CD4-positive, CD25-positive, alpha-beta regulatory T cell (primary cell): ENCODE measurements around the gene MAGI2. TPM values are rescaled to one million over a fixed set of nuclear protein-coding genes. Genes with fewer than 3 reads are reported as not detected.

Source experiments
- ATAC-seq, 2 donors: fragments of 150-1000 bp; cut with Tn5 transposase; one replicate each; pipeline ENCODE4 v1.10.0; 2021; ENCODE audit warnings: low read depth in 2 of 2, moderate number of reproducible peaks in 2 of 2, moderate library complexity in 1 of 2
- DNase-seq, 3 donors: peaks; one replicate each; pipeline versions ENCODE4 v3.0.0 to v3.0.0-alpha.2; 2012 to 2022; ENCODE audit warnings: mixed read lengths in 1 of 3
- H3K27ac ChIP-seq: one replicate; pipeline ENCODE4 v1.7.0; 2013; ENCODE audit warnings: mild to moderate bottlenecking, low read length; ENCODE audit not compliant: insufficient read depth, poor library complexity, severe bottlenecking
- H3K27me3 ChIP-seq: one replicate; pipeline ENCODE4 v1.7.0; 2013; ENCODE audit warnings: low read length; ENCODE audit not compliant: control insufficient read depth, insufficient read depth
- H3K36me3 ChIP-seq: one replicate; pipeline ENCODE4 v1.7.0; 2013; ENCODE audit warnings: mild to moderate bottlenecking, low read length, moderate library complexity; ENCODE audit not compliant: control insufficient read depth, insufficient read depth
- H3K4me1 ChIP-seq: 2 replicates; pipeline ENCODE4 v1.7.0; 2013; ENCODE audit warnings: mild to moderate bottlenecking, low read length; ENCODE audit not compliant: insufficient read depth, control insufficient read depth, poor library complexity, severe bottlenecking
- H3K4me3 ChIP-seq: one replicate; pipeline ENCODE4 v1.7.0; 2013; ENCODE audit warnings: low read depth, mild to moderate bottlenecking, low read length, moderate library complexity
- H3K9me3 ChIP-seq, 2 experiments: 1 replicate in 1 of 2; 2 replicates in 1 of 2; pipeline ENCODE4 v1.7.0; 2013; ENCODE audit warnings: low read length in 2 of 2, mild to moderate bottlenecking in 1 of 2, moderate library complexity in 1 of 2; ENCODE audit not compliant: control insufficient read depth in 2 of 2
- H3K27ac Mint-ChIP-seq, 3 donors: one replicate each; pipeline ENCODE4 v1.8.0; 2020 to 2022; ENCODE audit warnings: mild to moderate bottlenecking in 3 of 3, mixed read lengths in 3 of 3, moderate library complexity in 2 of 3
- H3K27me3 Mint-ChIP-seq: one replicate; pipeline ENCODE4 v1.8.0; 2022; ENCODE audit warnings: mild to moderate bottlenecking, mixed read lengths
- H3K36me3 Mint-ChIP-seq: one replicate; pipeline ENCODE4 v1.8.0; 2020; ENCODE audit warnings: mixed read lengths
- H3K4me1 Mint-ChIP-seq, 4 donors: one replicate each; pipeline ENCODE4 v1.8.0; 2020 to 2022; ENCODE audit warnings: mixed read lengths in 4 of 4, mild to moderate bottlenecking in 1 of 4
- H3K4me3 Mint-ChIP-seq, 4 donors: one replicate each; pipeline ENCODE4 v1.8.0; 2020 to 2022; ENCODE audit warnings: mild to moderate bottlenecking in 4 of 4, mixed read lengths in 4 of 4, moderate library complexity in 3 of 4
- H3K9me3 Mint-ChIP-seq, 7 donors: one replicate each; pipeline ENCODE4 v1.8.0; 2020 to 2022; ENCODE audit warnings: mixed read lengths in 7 of 7, mild to moderate bottlenecking in 3 of 7, moderate library complexity in 2 of 7
- polyA plus RNA-seq, 4 donors: library from polyadenylated mRNA; unstranded; fragments of 300-500 nt; fragmentation: Illumina TruSeq; gene quantifications; one replicate each; pipeline ENCODE4 v1.2.3, GENCODE V29; 2021
- total RNA-seq: library from RNA; stranded (reverse); gene quantifications from one replicate; pipeline ENCODE4 v1.2.3, GENCODE V29; 2022

Gene MAGI2
- total and polyA plus RNA-seq, 5 donors from 2014 or later: not detected

DNA sequence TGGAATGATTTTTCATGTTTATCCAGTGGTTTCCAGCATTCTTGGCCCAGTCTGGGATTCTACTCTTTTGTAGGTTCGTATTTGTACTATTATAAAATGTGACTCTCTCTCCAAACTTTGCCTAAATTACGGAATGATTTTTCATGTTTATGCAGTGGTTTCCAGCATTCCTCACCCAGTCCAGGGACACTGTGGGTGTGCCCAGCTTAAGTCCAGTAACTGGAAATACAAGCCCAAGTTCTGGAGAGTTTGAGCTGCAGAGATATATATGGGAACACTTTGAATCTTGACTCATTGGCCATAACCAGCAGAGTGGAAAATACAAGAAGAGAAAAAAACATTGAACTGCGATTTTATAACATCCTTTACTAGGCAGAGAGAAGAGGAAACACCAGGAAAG is 5.9 kb upstream of the MAGI2 start:
- Histone ChIP-seq H3K27ac (no peak overlapping the region), H3K9me3 (no peaks in the 10 kb centered on the region), H3K4me3 (no peak overlapping the region), H3K36me3 (no peaks in the 10 kb centered on the region), H3K4me1 (no peaks in the 10 kb centered on the region), H3K27me3 (no peaks in the 10 kb centered on the region)
- Mint-ChIP-seq H3K36me3 (no peaks in the 10 kb centered on the region), H3K9me3 (peaks cover 0 to 5% (median 2%) of the 10 kb centered on the region in 7 donors), H3K4me1 (no peaks in the 10 kb centered on the region), H3K27me3 (peaks cover 6% of the 10 kb centered on the region), H3K27ac (no peak overlapping the region), H3K4me3 (no peak overlapping the region)
- DNase-seq (no peak), ATAC-seq (no peak)

DNA sequence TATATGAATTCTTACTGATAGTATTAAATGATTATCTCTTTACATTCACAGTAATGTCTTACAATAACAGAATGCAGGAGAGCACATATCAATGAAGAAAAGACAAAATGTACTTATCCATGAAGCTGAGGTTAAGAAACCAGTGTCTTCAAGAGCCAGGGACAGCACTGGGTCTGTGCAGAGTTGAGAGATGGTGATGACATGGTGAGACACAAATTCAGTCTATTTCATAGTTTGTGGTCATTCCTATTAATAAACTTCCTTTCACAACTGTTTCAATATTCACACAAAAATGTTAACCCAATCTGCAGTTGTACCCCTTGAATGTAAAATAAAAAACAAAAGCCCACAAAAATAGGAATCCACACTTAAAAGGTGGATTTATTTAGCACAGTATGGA is 5.3 kb upstream of the MAGI2 start:
- no peak overlapping the region for H3K27ac Mint-ChIP-seq
- Histone ChIP-seq H3K4me1 (no peaks in the 10 kb centered on the region), H3K9me3 (no peaks in the 10 kb centered on the region), H3K27ac (no peak overlapping the region), H3K36me3 (no peaks in the 10 kb centered on the region), H3K4me3 (no peak overlapping the region), H3K27me3 (no peaks in the 10 kb centered on the region)
- peaks cover 0 to 2% (median 0%) of the 10 kb centered on the region in 4 donors for H3K4me1 Mint-ChIP-seq
- no peak for DNase-seq
- H3K4me3 Mint-ChIP-seq: no peak overlapping the region
- H3K9me3 Mint-ChIP-seq: peaks cover 0 to 6% (median 0%) of the 10 kb centered on the region in 7 donors
- no peaks in the 10 kb centered on the region for H3K36me3 Mint-ChIP-seq
- peaks cover 9% of the 10 kb centered on the region for H3K27me3 Mint-ChIP-seq
- no peak for ATAC-seq

DNA sequence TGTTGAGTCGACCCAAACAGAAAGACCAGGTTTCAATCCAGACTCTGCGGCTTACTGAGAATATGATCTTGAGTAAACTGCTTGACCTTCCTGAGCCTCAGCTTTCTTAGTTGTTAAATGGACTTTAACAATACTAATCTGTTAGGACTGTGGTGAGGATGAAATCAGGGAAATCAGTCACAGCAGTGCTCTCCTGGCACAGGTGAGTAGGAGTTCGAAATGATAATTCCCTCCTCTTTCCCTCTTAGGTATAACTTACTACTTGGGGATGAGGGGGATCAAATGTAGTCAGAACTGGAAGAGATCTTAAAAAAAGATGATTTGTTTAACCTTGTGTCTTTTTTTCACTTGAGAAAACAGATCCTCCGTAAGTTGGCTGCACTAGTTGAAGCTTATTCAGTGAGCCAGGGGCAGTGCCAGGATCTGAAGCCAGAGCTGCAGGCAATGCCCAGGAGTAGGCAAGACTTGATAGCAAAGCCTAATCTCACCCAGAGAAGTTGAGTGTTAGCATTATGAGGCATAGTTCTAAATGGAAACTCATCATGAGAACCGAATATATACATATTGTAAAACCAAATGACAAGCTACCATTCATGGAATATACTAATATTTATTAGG is 1.8 kb upstream of the MAGI2 start:
- no peaks in the 10 kb centered on the region for H3K27me3 ChIP-seq
- H3K9me3 Mint-ChIP-seq: peaks cover 0 to 9% (median 3%) of the 10 kb centered on the region in 7 donors
- no peak overlapping the region for H3K27ac Mint-ChIP-seq
- DNase-seq: no peak
- H3K4me1 ChIP-seq: no peaks in the 10 kb centered on the region
- peaks cover 13% of the 10 kb centered on the region for H3K27me3 Mint-ChIP-seq
- no peaks in the 10 kb centered on the region for H3K36me3 Mint-ChIP-seq
- peaks cover 0 to 13% (median 2%) of the 10 kb centered on the region in 4 donors for H3K4me1 Mint-ChIP-seq
- no peaks in the 10 kb centered on the region for H3K36me3 ChIP-seq
- peak overlapping the region in 1 of 4 donors; percentile 15 for H3K4me3 Mint-ChIP-seq
- H3K4me3 ChIP-seq: no peak overlapping the region
- no peak overlapping the region for H3K27ac ChIP-seq
- no peaks in the 10 kb centered on the region for H3K9me3 ChIP-seq
- ATAC-seq: no peak

DNA sequence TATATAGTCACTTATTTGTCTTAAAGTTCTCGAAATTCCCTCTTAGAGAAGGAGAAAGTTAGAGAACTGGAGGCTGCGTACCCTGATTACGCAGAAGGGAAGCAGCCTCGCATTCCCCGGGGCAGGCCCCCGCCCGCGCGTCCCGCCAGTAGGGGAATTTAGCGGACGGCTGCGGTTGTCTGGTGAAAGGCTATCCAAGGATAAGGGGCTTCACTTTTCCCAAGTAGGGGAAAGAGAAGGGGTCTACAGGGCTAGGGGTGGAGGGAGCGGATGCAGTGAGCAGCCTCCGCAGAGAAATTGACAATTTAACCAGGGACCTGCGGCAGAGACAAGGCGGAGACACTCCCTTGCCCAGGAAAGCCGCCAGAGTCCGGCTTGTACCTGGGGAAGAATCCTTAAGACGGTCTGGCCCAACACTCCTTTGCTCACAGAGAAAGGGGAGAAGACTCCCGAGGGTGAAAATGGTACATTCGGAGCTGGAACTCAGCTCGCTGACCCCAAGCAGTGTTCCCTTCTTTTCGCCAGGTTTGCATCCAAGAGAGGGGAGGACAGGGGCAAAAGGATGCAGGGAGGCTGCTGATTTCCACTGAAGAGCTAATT is 994 bp upstream of the MAGI2 start:
- no peak overlapping the region for H3K4me3 ChIP-seq
- H3K9me3 Mint-ChIP-seq: peaks cover 0 to 9% (median 3%) of the 10 kb centered on the region in 7 donors
- H3K4me1 ChIP-seq: no peaks in the 10 kb centered on the region
- H3K27ac Mint-ChIP-seq: no peak overlapping the region
- peaks cover 0 to 13% (median 2%) of the 10 kb centered on the region in 4 donors for H3K4me1 Mint-ChIP-seq
- ATAC-seq: no peak
- H3K9me3 ChIP-seq: no peaks in the 10 kb centered on the region
- no peaks in the 10 kb centered on the region for H3K36me3 ChIP-seq
- no peak for DNase-seq
- H3K27ac ChIP-seq: no peak overlapping the region
- no peaks in the 10 kb centered on the region for H3K36me3 Mint-ChIP-seq
- H3K27me3 ChIP-seq: no peaks in the 10 kb centered on the region
- peaks cover 13% of the 10 kb centered on the region for H3K27me3 Mint-ChIP-seq
- H3K4me3 Mint-ChIP-seq: peak overlapping the region in 3 of 4 donors; percentile 53 to 87 (median 60)

DNA sequence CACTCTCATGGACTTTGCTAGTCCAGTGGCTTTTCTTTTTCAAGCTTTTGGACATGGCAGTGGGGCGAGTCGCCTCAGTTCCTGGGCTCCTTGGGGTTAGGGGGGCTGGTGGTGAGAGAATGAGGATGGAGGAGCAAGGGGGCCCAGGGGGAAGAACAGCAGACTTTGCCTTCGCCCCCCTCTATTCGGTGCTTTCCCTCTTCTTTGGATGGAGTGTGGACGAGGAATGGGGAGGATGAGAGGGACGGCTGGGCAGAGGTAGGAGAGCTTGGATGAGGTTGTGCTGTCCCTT is 255 bp downstream of the MAGI2 start:
- H3K4me1 ChIP-seq: no peaks in the 10 kb centered on the region
- H3K27ac ChIP-seq: no peak overlapping the region
- no peaks in the 10 kb centered on the region for H3K9me3 ChIP-seq
- peaks cover 0 to 9% (median 3%) of the 10 kb centered on the region in 7 donors for H3K9me3 Mint-ChIP-seq
- no peak overlapping the region for H3K4me3 ChIP-seq
- H3K27ac Mint-ChIP-seq: peak overlapping the region in 1 of 3 donors; percentile 79
- H3K27me3 ChIP-seq: no peaks in the 10 kb centered on the region
- no peaks in the 10 kb centered on the region for H3K36me3 ChIP-seq
- H3K27me3 Mint-ChIP-seq: peaks cover 13% of the 10 kb centered on the region
- ATAC-seq: no peak
- DNase-seq: no peak
- H3K36me3 Mint-ChIP-seq: no peaks in the 10 kb centered on the region
- H3K4me1 Mint-ChIP-seq: peaks cover 0 to 13% (median 2%) of the 10 kb centered on the region in 4 donors
- peak overlapping the region in 3 of 4 donors; percentile 49 to 87 (median 78) for H3K4me3 Mint-ChIP-seq

DNA sequence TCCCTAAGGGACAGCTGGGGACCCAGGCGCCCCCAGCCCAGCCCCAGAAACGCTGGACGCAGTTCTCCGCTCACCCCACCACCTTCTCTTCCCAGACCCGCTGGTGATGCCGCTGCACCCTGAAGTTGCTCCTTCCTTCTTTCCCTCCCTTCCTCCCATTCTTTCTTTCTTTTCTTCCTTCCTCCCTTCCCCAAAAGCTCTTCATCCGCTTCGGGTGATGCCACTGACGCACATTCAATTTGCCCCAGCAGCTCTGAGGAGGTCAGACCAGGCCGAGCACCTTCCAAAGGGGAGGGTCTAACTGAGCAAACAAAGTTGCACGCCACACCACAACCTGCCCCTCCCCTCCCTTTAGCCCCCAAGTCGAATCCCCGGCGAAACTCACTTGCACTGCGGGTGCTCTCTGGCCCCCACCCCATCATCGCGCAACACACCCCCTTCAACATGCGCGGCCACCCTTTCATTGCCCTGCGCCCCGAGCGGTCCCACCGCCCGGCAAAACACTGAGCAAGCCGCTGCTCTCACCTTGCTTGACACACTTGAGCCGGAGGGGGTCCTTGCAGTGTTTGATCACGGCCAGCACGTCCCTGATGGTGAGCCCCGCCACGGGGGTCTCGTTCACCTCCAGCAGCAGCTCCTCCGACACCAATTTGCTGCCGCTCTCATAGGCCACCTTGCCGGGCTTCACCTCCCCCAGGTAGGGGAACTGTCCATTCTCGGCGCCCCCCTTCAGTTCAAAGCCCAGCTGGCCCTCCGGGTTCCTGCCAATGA is 787 bp downstream of the MAGI2 start:
- H3K36me3 Mint-ChIP-seq: no peaks in the 10 kb centered on the region
- ATAC-seq: no peak

DNA sequence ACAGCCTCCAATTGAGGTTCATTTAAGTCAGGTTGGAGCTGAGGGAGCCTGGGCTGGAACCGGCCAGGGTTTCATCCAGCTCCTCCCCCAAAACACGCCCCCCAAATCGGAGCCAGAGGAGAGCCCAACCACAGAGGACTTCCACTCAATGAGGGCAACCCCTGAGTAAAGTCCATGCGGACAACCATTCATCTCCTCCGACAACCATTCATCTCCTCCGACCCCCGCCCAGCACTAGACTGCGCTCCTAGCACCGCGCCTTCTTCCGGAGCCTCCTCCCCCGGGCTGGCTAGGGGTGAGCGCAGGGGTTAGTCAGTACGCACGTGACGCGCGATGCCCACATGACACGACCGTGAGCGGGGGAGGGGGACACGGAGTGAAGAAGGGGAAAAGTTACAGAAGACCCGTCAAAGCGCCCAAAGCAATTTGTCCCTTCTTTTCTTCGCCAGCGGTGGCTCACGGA is 1.4 kb downstream of the MAGI2 start:
- H3K36me3 Mint-ChIP-seq: no peaks in the 10 kb centered on the region
- Histone ChIP-seq H3K4me1 (no peaks in the 10 kb centered on the region), H3K36me3 (no peaks in the 10 kb centered on the region), H3K27ac (no peak overlapping the region), H3K27me3 (no peaks in the 10 kb centered on the region), H3K9me3 (no peaks in the 10 kb centered on the region), H3K4me3 (no peak overlapping the region)
- DNase-seq (peak; percentile 31 to 37 (median 33)), ATAC-seq (peak; percentile 57 to 64)
- peak overlapping the region in 1 of 3 donors; percentile 79 for H3K27ac Mint-ChIP-seq
- H3K27me3 Mint-ChIP-seq: peaks cover 13% of the 10 kb centered on the region
- H3K4me3 Mint-ChIP-seq: peak overlapping the region; percentile 27 to 87 (median 64)
- peaks cover 0 to 13% (median 2%) of the 10 kb centered on the region in 4 donors for H3K4me1 Mint-ChIP-seq
- H3K9me3 Mint-ChIP-seq: peaks cover 0 to 6% (median 3%) of the 10 kb centered on the region in 7 donors

More for the DNA sequence above, 787 bp downstream of the MAGI2 start:
- no peaks in the 10 kb centered on the region for H3K4me1 ChIP-seq
- Mint-ChIP-seq H3K4me3 (peak overlapping the region; percentile 33 to 87 (median 64)), H3K9me3 (peaks cover 0 to 7% (median 3%) of the 10 kb centered on the region in 7 donors), H3K27ac (peak overlapping the region in 2 of 3 donors; percentile 46 to 79), H3K27me3 (peaks cover 13% of the 10 kb centered on the region), H3K4me1 (peaks cover 0 to 13% (median 2%) of the 10 kb centered on the region in 4 donors)
- H3K4me3 ChIP-seq: no peak overlapping the region
- no peaks in the 10 kb centered on the region for H3K36me3 ChIP-seq
- H3K9me3 ChIP-seq: no peaks in the 10 kb centered on the region
- no peak overlapping the region for H3K27ac ChIP-seq
- no peaks in the 10 kb centered on the region for H3K27me3 ChIP-seq
- DNase-seq: no peak
